Measurements from ENCODE around the gene MTRF1. TPM values are rescaled to one million over a fixed set of nuclear protein-coding genes. Genes with fewer than 3 reads are reported as not detected.

The MTRF1 gene
- total RNA-seq, 1 experiment from 2014 or later = 11.4 TPM

GRCh38 chr13:41302743-41303142, 39.4 kb upstream of the MTRF1 start:
- no peaks in the 10 kb centered on the region for H4K20me1 ChIP-seq (ENCODE audit: insufficient read depth)
- POLR2A ChIA-PET = no interaction called here

More at GRCh38 chr13:41302743-41303142, 39.4 kb upstream of the MTRF1 start:
- DNase-seq (ENCODE audit: low read depth, low spot score) = no peak
- BruUV-seq (replicated peaks) = no TSS peak
- no peaks in the 10 kb centered on the region for H3K27me3 ChIP-seq (ENCODE audit: insufficient read depth, low read length)
- RAD21 ChIA-PET (ENCODE audit: low non-redundant PET in 1 of 2, low total read pairs in 2 of 2, uncharacterized antibody in 2 of 2, unreplicated experiment in 2 of 2) = no interaction called here
- H3K9me2 ChIP-seq (ENCODE audit: insufficient read depth) = no peaks in the 10 kb centered on the region
- no peak overlapping the region for H3K4me2 ChIP-seq (ENCODE audit: low read length)
- H3K27ac ChIP-seq (ENCODE audit: low read depth, low read length) = no peak overlapping the region
- TF ChIP-seq POLR2AphosphoS5 (IDR thresholded peaks at IDR 0.05; ENCODE audit: low read depth, low read length) (no peak), REST (IDR thresholded peaks at IDR 0.05; ENCODE audit: low read depth) (no peak)
- no peaks in the 10 kb centered on the region for H3K36me3 ChIP-seq (ENCODE audit: control insufficient read depth in 1 of 2, insufficient read depth in 2 of 2, low read length in 2 of 2)
- no peaks in the 10 kb centered on the region for H3K79me2 ChIP-seq (ENCODE audit: insufficient read depth, low read length)
- H3K4me1 ChIP-seq (ENCODE audit: control insufficient read depth in 1 of 2, insufficient read depth in 2 of 2, low read length in 2 of 2) = no peaks in the 10 kb centered on the region
- H3K9me3 ChIP-seq (ENCODE audit: control insufficient read depth in 1 of 2, insufficient read depth in 1 of 2, low read depth in 1 of 2, low read length in 2 of 2) = no peaks in the 10 kb centered on the region
- H2AFZ ChIP-seq (ENCODE audit: low read depth, low read length, poor library complexity, severe bottlenecking) = no peak overlapping the region
- H3K9ac ChIP-seq (ENCODE audit: low read length) = no peak overlapping the region
- CTCF ChIA-PET = no interaction called here
- intact Hi-C loops (cut with micrococcal nuclease) = no loop called here
- no peak overlapping the region for H3K4me3 ChIP-seq (replicated peaks in 1 of 2; ENCODE audit: low read depth in 1 of 2, low read length in 2 of 2)
- no peak for ATAC-seq
